NCI-H226 (cell line): ENCODE results near the gene LGALS9C.
"Not testable (repeated sequence)": the region's sequence is repeated elsewhere in the genome, so short reads cannot be mapped to it uniquely, and the experiment has no call there.

Experiments
- DNase-seq: peaks from one replicate; pipeline ENCODE4 v3.0.0-alpha.2; 2015

LGALS9C gene

GRCh38 chr17:18476508-18477308 lies at the start of gene LGALS9C:
LGALS9C (plus strand) TSS chr17:18476789; CDS start chr17:18476855, 66 bp downstream.
- not testable (repeated sequence) for DNase-seq

- DNase-seq = not testable (repeated sequence)
These were observed 44.4 kb upstream of the LGALS9C start for GRCh38 chr17:18432206-18432605.

GRCh38 chr17:18439465-18439870 lies 37.1 kb upstream of the LGALS9C start:
- DNase-seq = not testable (repeated sequence)

GRCh38 chr17:18442093-18442492 lies 34.5 kb upstream of the LGALS9C start:
- DNase-seq = not testable (repeated sequence)

GRCh38 chr17:18442532-18442931 lies 34.1 kb upstream of the LGALS9C start:
- DNase-seq = not testable (repeated sequence)

GRCh38 chr17:18447476-18448205 lies 28.9 kb upstream of the LGALS9C start:
- not testable (repeated sequence) for DNase-seq

- DNase-seq = not testable (repeated sequence)
These were observed 28.3 kb upstream of the LGALS9C start for GRCh38 chr17:18448311-18448710.

- not testable (repeated sequence) for DNase-seq
These were observed 26.8 kb upstream of the LGALS9C start for GRCh38 chr17:18449833-18450232.

GRCh38 chr17:18450998-18451397 lies 25.6 kb upstream of the LGALS9C start:
- DNase-seq = not testable (repeated sequence)

- DNase-seq = not testable (repeated sequence)
These were observed 24.6 kb upstream of the LGALS9C start for GRCh38 chr17:18451969-18452368.

- DNase-seq = not testable (repeated sequence)
These were observed 17.6 kb upstream of the LGALS9C start for GRCh38 chr17:18459035-18459434.

- not testable (repeated sequence) for DNase-seq
These were observed 12.6 kb upstream of the LGALS9C start for GRCh38 chr17:18463831-18464502.

GRCh38 chr17:18466250-18466983 lies 10.2 kb upstream of the LGALS9C start:
- DNase-seq = not testable (repeated sequence)

- not testable (repeated sequence) for DNase-seq
These were observed 9.6 kb upstream of the LGALS9C start for GRCh38 chr17:18467001-18467400.

- DNase-seq = not testable (repeated sequence)
These were observed 8.0 kb upstream of the LGALS9C start for GRCh38 chr17:18468472-18469171.

GRCh38 chr17:18469837-18470236 lies 6.8 kb upstream of the LGALS9C start:
- not testable (repeated sequence) for DNase-seq

- not testable (repeated sequence) for DNase-seq
These were observed 6.2 kb upstream of the LGALS9C start for GRCh38 chr17:18470345-18470930.

- not testable (repeated sequence) for DNase-seq
These were observed 2.6 kb upstream of the LGALS9C start for GRCh38 chr17:18473967-18474366.

- not testable (repeated sequence) for DNase-seq
These were observed 1.8 kb upstream of the LGALS9C start for GRCh38 chr17:18474754-18475153.

- not testable (repeated sequence) for DNase-seq
These were observed 778 bp downstream of the LGALS9C start for GRCh38 chr17:18477367-18477766.

- DNase-seq = not testable (repeated sequence)
These were observed 1.8 kb downstream of the LGALS9C start for GRCh38 chr17:18478362-18478761.
